ENCODE results near the gene LRIT2.

DNA sequence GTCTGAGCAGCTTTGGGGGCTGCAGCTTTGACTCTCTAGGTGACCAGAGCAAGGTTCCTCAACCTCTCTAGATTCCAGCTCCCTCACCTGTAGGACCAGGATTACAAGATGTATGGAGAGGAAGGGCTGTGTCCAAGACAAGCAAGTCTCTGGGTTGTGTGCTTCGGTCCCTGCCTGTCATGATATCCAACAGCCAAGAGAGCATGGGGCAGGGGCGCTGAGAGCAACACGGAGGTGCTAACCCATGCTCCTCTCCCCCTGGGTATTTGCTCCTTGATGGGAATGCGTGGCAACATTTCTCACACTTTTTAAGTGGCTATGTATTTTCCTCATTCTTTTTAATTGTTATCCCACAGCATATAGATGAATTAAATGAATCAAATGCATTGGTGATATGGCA is 20.7 kb downstream of the LRIT2 start:
- TF ChIP-seq CTCF (IDR thresholded peaks at IDR 0.05; ENCODE audit: low read depth, low read length) = no peak
- TF ChIP-seq EZH2phosphoT487 (IDR thresholded peaks at IDR 0.05; ENCODE audit: low read depth) = no peak

Data from OCI-LY3 (cell line).